ENCODE data around the gene FANCM.
"Not testable (repeated sequence)": the region's sequence is repeated elsewhere in the genome, so short reads cannot be mapped to it uniquely, and the experiment has no call there.

The FANCM gene

GRCh38 chr14:45140661-45141187 is 5.0 kb downstream of the FANCM start:
- DNase-seq, result no peak

- peak; percentile 1 to 12 for DNase-seq
Observed at GRCh38 chr14:45142083-45142482, 6.4 kb downstream of the FANCM start.

DNA sequence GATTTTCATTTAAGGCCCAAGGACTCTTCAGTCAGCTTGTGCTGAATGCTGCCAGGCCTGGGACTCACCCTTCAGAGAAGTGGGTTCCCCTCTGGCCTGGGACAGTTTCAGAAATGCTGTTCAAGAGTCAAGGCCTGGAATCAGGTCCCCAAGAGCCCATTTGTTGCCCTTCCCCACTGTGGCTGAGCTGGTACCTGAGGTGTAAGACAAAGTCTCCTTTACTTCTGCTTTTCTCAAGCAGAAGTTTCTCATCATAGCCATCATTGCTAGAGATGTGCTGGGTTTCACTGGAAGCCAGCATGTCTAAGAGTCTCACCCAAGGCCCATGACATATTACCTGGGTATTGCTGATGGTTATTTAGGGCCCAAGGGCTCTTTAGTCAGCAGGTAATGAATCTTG is 8.9 kb downstream of the FANCM start:
- no peak for DNase-seq

DNA sequence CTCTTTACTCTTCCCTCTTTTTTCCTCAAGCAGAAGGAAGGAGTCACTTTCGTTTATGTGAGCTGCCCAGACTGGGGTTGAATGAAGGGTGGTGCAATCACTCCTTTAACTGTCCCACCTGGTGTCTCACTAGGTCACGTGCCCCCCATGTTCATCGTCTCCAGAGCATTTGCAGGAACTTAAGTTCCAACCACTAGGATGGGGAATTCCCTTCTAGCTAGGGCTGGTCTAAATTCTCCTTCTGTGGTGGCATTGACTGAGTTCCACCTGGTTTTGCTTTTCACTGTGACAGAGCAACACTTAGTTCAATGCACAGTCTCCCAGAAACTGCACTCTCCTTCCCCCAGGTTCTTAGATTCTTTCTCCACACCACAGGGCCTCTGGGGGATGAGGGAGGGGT is 9.5 kb downstream of the FANCM start:
- DNase-seq, result no peak

GRCh38 chr14:45149602-45150001 is 13.9 kb downstream of the FANCM start:
- no peak for DNase-seq

GRCh38 chr14:45150386-45150890 is 14.7 kb downstream of the FANCM start:
- DNase-seq, result no peak

DNA sequence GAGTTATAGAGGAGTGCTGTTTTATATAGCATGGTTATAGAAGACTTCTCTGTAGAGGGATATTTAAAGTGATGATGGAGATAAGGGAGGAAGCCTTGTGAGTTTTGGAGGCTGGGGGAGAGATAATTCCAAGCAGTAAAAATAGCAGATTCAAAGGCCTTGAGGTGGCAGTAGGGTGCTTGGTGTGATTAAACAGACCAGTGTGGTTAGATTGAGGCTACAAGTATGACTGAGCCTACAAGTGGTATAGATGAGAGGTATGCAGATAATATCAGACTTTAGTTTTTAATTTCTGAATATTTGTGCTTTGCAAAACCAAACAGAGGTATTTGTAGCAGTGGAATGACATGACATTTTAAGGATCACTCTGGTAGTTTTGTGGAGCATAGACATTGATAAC is 20.3 kb downstream of the FANCM start:
- DNase-seq, result no peak

DNA sequence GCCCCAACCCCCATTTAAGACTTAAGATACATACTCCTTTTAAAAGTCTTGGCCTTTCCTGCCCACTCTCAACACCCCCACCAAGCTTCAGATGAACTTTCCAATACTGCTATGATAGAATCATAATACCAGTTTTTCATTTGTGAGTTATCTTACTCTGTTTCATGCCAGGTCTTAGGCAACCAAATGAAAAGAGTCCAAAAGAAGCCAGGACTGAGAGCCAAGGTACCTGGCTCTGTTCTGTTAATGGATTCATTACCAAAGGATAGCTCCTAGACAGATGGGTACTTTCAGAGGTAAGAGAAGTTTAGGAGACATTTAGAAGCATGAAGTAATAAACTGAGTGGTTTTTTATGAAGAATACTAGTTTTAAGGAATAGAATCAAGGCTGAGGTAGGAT is 34.2 kb downstream of the FANCM start:
- DNase-seq, result no peak

DNA sequence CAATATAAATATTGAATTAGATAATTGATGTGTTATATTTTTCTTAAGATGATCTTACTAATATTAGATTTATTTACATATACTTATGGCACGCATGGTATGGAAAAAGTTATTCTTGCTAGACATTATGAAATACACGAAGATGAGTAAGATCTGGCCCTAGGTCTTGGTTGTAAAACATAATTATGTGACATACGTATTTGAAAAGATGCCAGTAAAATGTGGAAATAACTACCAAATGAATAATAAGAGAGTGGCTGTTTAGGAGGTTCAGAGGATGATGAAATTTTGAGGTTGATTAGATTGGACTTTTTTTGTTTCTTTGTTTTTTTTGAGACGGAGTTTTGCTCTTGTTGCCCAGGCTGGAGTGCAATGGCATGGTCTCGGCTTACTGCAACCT is 41.3 kb downstream of the FANCM start:
- DNase-seq, result peak in 1 of 2 donors; percentile 75

GRCh38 chr14:45181329-45181728 is 45.6 kb downstream of the FANCM start:
- no peak for DNase-seq

GRCh38 chr14:45181806-45182205 is 46.1 kb downstream of the FANCM start:
- DNase-seq, result no peak

DNA sequence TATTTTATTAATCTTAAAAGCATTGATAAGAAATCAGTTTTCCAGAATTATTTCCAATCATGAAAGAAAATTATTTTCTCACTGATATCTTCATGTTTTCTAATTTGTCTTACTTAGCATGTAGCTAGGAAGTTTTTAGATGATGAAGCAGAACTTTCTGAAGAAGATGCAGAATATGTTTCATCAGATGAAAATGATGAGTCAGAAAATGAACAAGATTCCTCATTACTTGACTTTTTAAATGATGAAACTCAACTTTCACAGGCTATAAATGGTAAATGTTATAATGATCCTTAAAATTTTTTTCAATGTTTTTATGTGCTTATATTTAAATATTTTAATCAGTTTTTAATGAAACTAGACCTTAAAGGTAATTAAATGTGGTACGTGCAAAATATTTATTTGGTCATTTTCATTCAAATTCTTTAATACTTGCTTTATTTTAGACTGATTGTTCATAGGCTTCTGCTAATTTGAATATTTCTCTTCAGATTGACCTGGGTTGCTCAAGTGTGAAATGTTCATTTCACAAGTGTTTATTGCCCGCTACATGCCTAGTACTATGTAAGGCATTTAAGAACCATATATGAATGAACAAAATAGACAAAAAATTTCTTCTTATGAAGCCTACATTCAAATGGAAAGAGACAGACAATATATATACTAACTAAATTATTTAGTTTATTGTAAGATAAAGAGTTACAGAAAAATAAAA is 49.5 kb downstream of the FANCM start:
- no peak for DNase-seq

DNA sequence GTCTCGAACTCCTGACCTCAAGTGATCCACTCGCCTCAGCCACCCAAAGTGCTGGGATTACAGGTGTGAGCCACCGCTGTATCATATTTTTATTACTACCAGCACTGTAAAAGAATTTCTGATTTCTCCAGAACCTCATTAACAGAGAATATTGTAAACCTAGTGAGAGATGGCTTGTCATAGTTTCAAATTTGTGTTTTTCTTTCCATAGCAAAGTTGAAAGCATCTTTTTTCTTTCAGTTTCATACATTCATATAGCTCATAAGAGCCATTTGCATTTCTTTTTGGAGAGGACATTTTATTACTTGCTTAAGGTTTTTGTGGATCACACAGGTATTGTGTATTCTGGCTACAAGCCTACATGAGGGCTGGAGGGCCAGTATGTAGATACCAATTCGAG is 59.2 kb downstream of the FANCM start:
- DNase-seq, result no peak

GRCh38 chr14:45198551-45198950 is 62.8 kb downstream of the FANCM start:
- no peak for DNase-seq

DNA sequence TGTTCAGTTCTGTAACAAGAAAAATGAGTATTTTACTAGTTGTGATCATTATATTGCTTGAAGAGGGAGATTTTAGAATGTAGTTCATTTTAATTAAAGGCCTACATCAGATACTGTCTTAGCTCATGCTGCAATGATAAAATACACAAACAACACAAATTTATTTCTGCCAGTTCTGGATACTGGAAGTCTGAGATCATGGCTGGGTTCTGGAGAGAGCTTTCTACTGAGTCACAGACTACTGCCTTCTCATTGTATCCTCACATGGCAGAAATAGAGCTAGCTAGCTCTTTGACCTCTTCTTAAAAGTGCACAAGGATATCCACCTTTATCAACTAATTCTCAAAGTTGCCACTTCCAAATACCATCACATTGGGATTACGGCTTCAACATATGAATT is 63.5 kb downstream of the FANCM start:
- no peak for DNase-seq

DNA sequence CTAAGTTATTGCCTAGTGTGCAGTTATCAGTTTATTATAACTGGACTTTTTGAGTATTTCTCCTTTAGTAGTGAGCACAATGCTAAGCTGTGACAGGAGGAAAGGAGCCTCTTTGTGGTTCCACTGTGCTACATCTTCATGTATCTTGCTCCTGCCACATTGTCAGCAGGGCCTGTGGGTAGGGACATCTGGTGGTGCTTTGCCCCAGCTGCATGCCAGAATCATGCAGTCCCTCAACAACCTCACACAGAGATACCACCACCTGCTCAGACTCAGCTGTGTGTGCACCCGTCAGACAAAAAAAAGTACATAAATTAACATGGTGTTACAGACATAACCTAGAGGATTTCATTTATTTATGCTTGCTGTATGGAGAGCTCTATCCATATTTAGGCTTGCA is 66.2 kb downstream of the FANCM start:
- DNase-seq, result no peak

GRCh38 chr14:45204241-45204640 is 68.5 kb downstream of the FANCM start:
- DNase-seq, result no peak

DNA sequence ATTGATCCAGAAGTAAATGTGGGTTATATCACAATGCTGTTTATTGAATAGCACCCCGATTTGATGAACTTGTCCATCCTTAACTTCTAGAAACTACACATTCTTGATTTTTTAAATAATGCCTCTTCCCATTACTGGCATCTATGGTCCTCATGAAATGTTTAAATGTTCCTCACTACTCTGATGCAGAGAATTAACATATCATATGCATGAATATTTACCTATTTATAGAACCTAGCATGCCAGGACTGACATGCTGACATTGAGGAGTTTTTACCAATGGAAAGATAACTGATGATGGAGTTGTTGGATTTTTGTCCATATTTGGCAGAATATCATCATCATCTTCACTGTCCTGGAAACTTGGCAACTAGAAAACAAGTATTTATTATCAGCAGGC is 74.4 kb downstream of the FANCM start:
- no peak for DNase-seq

GRCh38 chr14:45211295-45211694 is 75.6 kb downstream of the FANCM start:
- DNase-seq, result no peak

- DNase-seq, result no peak
Observed at GRCh38 chr14:45212231-45212630, 76.5 kb downstream of the FANCM start.

GRCh38 chr14:45213716-45214115 is 78.0 kb downstream of the FANCM start:
- DNase-seq, result not testable (repeated sequence)

GRCh38 chr14:45214341-45214740 is 78.6 kb downstream of the FANCM start:
- not testable (repeated sequence) for DNase-seq

GRCh38 chr14:45222485-45223262 is 86.9 kb downstream of the FANCM start:
- no peak for DNase-seq

DNA sequence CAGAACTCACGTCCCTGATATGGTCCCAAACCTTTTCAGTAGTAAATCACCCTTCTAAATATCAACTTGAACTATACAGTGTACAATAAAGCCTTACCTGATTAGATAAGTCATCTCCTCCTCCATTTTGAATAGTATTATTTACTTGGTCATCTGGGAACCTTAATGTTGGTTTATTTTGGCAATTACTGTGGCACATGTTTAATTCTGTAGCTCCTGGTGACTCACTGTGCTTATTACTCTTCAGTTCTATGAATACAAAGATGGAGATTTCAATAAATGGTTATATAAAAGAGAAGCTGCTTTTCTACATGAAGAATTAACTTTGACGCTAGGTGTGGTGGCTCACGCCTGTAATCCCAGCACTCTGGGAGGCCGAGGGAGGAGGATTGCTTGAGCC is 91.8 kb downstream of the FANCM start:
- no peak for DNase-seq
